T-helper 1 cell treated with Interleukin-12 subunit alpha and Interleukin-12 subunit beta and Interleukin-4 antibody, amounts not matched to agents 30 ng/mL and 1 ng/mL, for 36 hours (primary cell): ENCODE measurements around the gene RECQL5. TPM values are rescaled to one million over a fixed set of nuclear protein-coding genes. Genes with fewer than 3 reads are reported as not detected.

Experiments used
- intact Hi-C: fragments of 100-400 bp; cut with micrococcal nuclease; formaldehyde crosslinking; loops from one replicate; pipeline ENCODE4 v1.15.1; 2024
- total RNA-seq: library from RNA; stranded (reverse); gene quantifications from 2 replicates; pipeline ENCODE4 v1.2.3, GENCODE V29; 2022

Gene RECQL5
- total RNA-seq, 1 donor from 2014 or later, result 43.4 TPM

GRCh38 chr17:75634754-75635609, 32.0 kb downstream of the RECQL5 start:
- intact Hi-C loops, result no loop called here

GRCh38 chr17:75634376-75634740, 32.6 kb downstream of the RECQL5 start:
- intact Hi-C loops, result no loop called here

DNA sequence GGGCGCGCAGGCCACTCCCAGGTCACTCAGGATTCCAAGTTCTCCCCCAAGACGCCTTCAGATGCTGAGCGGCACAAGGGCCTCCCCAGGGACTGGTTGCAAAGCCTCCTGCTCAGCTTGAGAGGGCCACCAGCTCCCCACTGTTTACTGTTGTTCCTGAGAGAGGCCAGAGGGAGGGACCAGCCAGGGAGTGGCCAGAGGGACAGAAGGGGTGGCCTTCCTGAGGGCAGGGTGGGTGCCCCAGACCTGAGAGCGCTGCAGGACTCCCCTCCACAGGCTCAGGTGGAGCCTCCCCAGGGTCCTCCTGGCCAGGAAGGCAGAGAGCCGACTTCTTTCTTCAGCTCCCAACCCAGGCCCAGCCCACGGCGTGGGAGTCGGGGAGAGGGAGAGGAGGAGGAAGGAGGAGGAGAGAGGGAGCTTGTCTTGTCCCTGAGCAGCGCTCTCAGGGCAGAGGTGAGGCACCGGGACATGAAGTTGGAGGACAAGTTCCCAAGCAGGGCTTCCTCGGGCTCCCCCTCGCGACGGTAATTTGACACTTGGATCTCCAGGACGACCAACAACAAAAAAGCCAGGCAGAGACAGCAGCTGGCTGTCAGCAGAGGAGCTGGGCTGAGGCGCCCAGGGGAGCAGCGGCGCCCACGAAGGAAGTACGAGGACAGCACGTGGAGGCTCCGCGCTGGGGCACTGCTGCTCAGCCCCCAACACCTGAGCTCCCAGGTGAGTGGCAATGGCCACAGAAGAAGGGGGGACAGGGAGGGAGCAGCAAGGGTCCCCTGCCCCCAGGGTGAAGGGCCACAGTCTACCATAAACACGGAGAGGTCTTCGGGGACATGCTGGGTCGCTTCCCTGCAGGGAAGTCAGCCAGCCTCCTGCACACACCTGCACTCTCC, 33.2 kb downstream of the RECQL5 start:
- intact Hi-C loops, result loop anchor here (1.0 kb wide), 4 partner anchors 34 to 207 kb away; partner anchors contain the start of genes RECQL5 and SAP30BP

GRCh38 chr17:75632863-75633485, 34.0 kb downstream of the RECQL5 start, which contains the start of gene SMIM5:
Gene SMIM5 (plus strand): TSS chr17:75633434. CDS start chr17:75640202, 6,768 bp downstream.
- intact Hi-C loops, result loop anchor here (1.0 kb wide), 4 partner anchors 34 to 207 kb away; partner anchors contain the start of genes RECQL5 and SAP30BP

DNA sequence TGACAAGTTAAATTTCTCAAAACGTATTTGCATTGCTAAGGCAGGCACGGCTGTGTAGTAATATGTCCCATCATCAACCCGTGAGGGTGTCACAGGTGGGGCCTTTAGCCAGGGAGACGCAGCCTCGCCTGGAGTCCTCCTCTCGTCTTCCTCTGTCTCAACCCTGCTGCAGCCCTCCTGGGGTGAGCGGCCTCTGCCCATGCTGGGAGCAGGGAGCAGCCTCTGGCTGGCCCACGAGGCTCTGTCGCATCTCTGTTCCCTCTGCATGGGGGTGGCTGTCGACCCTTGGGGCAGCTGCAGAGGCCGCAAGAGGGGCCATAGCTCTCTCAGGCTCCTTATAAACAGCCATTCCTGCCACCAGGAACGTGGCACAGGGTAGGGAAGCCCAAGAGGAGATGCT, 34.5 kb downstream of the RECQL5 start:
- intact Hi-C loops, result no loop called here

DNA sequence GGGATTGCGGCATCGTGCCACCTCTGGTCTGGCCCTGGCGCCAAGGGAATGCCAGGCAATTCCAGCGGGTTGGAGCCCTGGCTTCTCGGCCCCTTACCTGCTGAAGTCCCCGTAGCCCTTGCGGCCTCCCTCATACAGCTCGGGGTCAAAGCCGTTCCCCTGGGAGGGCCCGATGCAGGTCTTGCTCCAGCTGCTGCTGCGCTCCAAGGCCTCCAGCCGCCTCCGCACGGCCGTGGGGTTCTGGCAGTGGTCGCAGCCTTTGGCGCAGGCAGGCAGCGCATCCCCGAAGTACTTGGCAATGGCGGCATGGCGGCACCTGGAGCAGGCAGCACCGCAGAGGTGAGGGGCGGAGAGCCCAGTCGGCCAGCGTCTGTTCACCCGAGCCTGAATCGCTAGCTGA, 35.6 kb downstream of the RECQL5 start:
- intact Hi-C loops, result no loop called here

DNA sequence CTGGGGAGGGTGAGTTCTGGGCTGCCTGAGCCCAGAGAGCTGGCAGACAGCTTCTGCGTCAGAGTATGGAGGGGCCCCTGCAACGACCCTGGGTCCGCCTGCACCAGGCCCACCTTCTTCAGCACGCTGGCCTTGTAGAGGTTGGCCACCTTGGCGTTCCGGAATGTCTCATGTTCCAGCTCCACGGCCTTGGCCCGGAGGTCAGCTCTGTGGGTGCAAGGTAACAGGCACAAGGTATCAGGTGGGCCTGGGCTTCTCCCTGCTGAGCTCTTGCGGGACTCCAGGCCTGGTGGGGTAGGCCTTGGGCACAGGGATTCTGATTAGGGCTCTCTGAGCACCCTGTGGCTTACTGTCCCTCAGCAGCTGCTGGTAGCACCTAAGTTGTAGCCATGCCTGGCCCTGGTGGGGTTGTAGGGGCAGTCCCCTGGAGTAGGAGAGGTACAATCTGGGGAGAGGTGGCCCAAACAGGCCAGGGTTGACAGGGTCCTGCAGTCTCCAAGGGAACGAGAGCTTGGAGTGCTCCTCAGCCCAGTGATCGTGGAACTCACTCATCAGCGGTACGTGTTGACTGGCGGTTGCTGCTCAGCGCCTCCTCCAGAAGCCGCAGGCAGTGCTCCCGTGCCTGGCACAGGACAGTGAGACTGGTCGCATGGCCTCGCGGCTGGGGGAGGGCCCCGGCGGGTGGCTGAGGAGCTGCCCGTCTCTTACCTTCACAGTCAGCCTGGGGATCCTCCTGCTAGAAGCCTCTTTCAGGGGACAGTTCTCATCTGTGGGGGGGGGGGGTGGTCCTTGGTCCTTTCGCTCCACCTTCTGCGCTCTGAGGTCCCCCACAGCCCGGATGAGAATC, 36.7 kb downstream of the RECQL5 start:
- intact Hi-C loops, result no loop called here

GRCh38 chr17:75629157-75629556, 37.8 kb downstream of the RECQL5 start:
- intact Hi-C loops, result no loop called here

DNA sequence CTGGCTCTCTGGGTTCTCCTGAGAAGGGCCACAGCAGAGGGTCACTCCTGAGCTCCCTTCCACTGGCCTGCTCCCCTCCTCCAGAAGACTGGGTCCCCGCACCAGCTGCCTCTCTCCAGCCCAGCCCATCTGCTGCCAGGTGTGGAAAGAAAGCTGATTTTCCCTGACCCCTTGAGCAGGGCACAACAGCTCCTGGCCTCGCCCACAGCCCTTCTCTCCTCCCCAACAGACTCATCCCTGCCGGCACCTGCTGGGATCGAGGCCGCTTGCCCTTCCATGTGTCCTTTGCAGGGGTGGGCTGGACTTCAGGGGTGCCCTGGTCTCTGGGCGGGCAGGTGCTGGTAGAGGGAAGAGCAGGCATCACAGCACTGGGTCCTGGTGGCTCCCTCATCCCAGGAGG, 38.5 kb downstream of the RECQL5 start:
- intact Hi-C loops, result no loop called here

- intact Hi-C loops, result no loop called here
These were observed 39.9 kb downstream of the RECQL5 start for GRCh38 chr17:75627094-75627493.

DNA sequence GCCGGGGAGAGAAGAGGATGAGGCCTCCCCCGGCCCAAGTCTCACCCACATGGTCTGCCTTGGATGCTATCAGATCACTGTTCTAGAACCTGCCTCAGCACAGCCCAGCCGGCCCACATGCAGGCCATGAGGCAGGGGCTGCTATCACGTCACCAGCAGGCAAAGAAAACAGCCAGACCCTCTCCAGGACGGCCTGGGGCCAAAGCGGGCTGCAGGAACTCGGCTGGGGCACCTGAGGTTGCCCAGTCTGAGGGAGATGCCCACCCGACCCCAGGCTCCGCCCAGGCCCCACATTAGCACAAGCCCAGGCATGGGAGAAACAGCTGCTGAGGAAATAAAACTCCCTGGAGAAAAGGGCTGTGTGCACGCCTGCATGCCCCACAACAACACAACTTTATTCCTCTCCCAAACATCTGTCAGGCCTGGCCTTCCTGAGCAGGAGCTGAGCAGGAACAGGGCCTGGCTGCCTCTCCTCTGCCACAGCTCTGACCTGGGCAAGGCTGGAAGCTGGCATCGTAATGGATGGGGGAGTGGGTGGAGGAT, 40.4 kb downstream of the RECQL5 start:
- intact Hi-C loops, result no loop called here

DNA sequence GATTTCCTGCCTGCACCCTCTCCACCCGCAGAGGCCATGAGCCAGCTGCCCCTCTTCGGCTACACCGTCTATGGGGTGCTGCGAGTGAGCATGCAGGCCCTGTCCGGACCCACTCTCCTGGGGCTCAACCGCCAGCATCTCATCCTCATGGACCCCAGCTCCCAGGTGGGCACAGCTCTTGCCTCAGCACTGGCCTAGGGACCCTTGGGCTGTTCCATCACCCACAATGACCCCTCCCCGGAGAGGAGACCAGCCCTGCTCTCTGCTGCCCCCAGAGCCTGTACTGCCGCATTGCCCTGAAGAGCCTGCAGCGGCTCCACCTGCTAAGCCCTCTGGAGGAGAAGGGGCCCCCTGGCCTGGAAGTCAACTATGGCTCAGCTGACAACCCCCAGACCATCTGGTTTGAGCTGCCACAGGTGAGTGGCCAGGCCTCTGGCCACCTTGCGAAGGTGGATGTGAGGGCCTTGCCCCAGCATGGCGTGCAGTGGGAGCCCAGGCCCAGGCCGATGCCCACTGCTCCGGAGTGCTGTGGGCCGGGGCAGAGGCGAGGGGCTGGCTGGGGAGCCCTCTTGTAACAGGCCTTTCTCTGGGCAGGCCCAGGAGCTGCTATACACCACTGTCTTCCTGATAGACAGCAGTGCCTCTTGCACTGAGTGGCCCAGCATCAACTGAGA, 41.0 kb downstream of the RECQL5 start:
- intact Hi-C loops, result no loop called here

DNA sequence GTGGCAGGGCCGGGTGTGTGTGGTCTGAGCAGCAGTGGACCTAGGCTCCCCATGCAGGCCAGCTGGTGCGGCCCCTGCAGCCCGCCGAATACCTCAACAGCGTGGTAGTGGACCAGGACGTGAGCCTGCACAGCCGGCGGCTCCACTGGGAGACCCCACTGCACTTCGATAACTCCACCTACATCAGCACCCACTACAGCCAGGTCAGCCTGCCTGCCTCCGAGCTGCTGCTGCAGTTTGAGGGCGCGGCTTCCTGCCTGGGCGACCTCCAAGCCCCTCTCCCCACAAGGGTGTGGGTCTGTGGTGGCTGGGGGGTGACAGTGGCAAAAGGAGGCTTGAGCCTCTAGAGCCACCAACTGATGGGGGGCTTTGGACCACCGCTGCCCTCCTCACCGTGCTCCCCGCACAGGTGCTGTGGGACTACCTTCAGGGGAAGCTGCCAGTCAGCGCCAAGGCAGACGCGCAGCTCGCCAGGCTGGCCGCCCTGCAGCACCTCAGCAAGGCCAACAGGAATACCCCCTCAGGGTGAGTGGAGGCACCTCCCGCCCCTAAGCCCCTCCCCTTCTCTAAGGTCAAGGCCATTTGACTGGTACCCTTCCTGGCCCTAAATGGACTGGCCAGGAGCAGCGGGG, 42.1 kb downstream of the RECQL5 start:
- intact Hi-C loops, result no loop called here

DNA sequence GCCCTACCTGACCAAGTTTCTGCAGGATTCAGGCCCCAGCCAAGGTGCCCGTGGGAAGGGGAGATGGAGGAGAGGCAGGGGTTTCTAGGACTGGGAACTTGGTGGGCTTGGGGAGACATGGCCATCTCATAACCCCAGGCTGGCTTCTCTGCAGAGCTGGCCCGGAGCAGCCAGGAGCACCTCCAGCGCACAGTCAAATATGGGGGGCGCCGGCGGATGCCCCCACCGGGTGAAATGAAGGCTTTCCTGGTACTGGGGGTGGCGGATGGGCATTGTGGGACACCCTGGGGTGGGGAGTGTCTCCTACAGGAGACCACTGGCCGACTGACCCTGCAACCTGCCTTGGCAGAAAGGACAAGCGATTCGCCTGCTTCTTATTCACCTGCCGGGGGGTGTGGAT, 42.9 kb downstream of the RECQL5 start:
- intact Hi-C loops, result no loop called here

DNA sequence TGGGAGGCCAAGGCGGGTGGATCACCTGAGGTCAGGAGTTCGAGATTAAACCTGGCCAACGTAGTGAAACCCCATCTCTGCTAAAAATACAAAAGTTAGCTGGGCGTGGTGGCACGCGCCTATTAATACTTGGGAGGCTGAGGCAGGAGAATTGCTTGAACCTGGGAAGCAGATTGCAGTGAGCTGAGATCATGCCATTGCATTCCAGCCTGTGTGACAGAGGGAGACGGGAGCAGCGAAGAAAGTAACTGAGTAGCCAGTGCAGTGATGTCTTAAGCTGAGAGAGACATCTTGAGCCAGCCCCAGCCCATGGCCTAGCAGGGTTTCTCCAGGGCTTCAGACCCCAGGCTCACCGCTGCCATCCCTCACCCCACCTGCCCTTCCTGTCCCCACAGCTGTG, 43.6 kb downstream of the RECQL5 start:
- intact Hi-C loops, result no loop called here

DNA sequence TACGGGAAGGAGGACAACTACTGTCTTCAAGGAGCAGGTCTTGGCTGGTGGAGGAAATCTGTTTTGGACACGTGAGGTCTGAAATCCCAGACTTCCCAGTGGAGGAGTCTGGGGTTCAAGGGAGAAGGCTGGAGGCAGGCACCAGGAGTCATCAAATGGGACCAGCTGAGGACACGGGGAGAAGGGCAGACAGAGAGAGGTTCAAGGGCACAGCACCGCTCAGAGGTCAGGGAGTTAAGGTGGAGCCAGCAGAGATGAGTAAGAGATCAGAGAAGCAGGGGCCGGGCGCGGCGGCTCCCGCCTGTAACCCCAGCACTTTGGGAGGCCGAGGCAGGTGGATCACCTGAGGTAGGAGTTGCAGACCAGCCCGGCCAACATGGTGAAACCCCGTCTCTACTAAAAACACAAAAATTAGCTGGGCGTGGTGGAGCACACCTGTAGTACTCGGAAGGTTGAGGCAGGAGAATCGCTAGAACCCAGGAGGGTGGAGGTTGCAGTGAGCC, 44.1 kb downstream of the RECQL5 start:
- intact Hi-C loops, result no loop called here

GRCh38 chr17:75622076-75622475, 44.9 kb downstream of the RECQL5 start:
- intact Hi-C loops, result no loop called here

DNA sequence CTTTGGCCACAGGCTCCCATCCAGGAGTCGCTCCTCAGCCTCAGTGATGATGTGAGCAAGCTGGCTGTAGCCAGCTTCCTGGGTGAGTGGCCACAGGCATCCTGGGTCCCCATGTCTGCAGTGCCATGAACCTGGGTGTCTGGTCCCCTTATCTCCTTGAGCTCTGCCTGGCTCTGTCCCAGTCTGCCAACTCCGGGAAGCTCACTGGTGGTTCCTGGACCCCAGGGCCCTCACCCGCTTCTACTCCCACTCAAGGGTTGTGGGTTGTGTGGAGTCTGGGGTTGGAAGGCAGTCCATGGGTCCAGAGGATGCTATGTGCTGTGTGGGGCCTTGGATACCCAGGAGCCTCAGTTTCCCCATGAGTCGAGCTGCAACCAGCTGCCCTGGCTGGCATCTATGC, 45.5 kb downstream of the RECQL5 start:
- intact Hi-C loops, result no loop called here
